AG10803 (cell line): Measurements from ENCODE around the gene SLC7A8.

Source experiments
- DNase-seq: peaks from one replicate; pipeline ENCODE4 v3.0.0; 2010; ENCODE audit warnings: low read depth
- H3K4me3 ChIP-seq: 2 replicates; pipeline ENCODE4 v1.5.1; 2011; ENCODE audit warnings: mild to moderate bottlenecking, low read length, control low read depth
- CTCF ChIP-seq: conservative IDR thresholded peaks from 2 replicates; pipeline ENCODE4 v1.5.1; 2011; ENCODE audit warnings: mild to moderate bottlenecking, low read length, control low read depth, inconsistent platforms

The SLC7A8 gene

GRCh38 chr14:23193432-23193831 is 10.0 kb upstream of the SLC7A8 start:
- TF ChIP-seq CTCF, result no peak
- H3K4me3 ChIP-seq, result no peak overlapping the region
- no peak for DNase-seq

GRCh38 chr14:23187925-23188324 is 4.5 kb upstream of the SLC7A8 start:
- TF ChIP-seq CTCF, result no peak
- H3K4me3 ChIP-seq, result no peak overlapping the region
- DNase-seq, result no peak

- TF ChIP-seq CTCF, result peak; percentile 94
- peak; percentile 77 for DNase-seq
- H3K4me3 ChIP-seq, result no peak overlapping the region
Measured at GRCh38 chr14:23186913-23187654, 3.6 kb upstream of the SLC7A8 start.

GRCh38 chr14:23185063-23185462 is 1.6 kb upstream of the SLC7A8 start:
- DNase-seq, result no peak
- no peak overlapping the region for H3K4me3 ChIP-seq
- TF ChIP-seq CTCF, result no peak

- H3K4me3 ChIP-seq, result peak overlapping the region; percentile 58
- no peak for TF ChIP-seq CTCF
- no peak for DNase-seq
Measured at GRCh38 chr14:23183158-23183470, 346 bp downstream of the SLC7A8 start.

- DNase-seq, result no peak
- TF ChIP-seq CTCF, result no peak
- H3K4me3 ChIP-seq, result peak overlapping the region; percentile 58
Measured at GRCh38 chr14:23182372-23183157, 895 bp downstream of the SLC7A8 start.

- TF ChIP-seq CTCF, result no peak
- no peak overlapping the region; the same call in 1 of the 2 replicates for H3K4me3 ChIP-seq
- DNase-seq, result no peak
Measured at GRCh38 chr14:23181946-23182345, 1.5 kb downstream of the SLC7A8 start.
